Stomach (tissue), 4 donors: ENCODE results near the gene CFAP44.

ENCODE experiments used
- POLR2A ChIP-seq, 4 donors: fragments of 450-650 bp; IDR thresholded peaks; one replicate each; pipeline ENCODE4 v1.6.1; 2016; ENCODE audit warnings: antibody characterized with exemption in 4 of 4, control low read depth in 2 of 4, mild to moderate bottlenecking in 1 of 4, moderate library complexity in 1 of 4
- TF ChIP-seq, protein P1 (sequence below), 7 experiments: fragments of 450-650 bp in 4 of 7; fragments of 200-600 bp in 3 of 7; sonication (generic) in 3 of 7; IDR thresholded peaks; one replicate each; pipeline ENCODE4 v1.5.1; 2016 to 2019; ENCODE audit warnings: antibody characterized with exemption in 7 of 7, control low read depth in 2 of 7, mild to moderate bottlenecking in 1 of 7

- TF ChIP-seq, protein P1, sequence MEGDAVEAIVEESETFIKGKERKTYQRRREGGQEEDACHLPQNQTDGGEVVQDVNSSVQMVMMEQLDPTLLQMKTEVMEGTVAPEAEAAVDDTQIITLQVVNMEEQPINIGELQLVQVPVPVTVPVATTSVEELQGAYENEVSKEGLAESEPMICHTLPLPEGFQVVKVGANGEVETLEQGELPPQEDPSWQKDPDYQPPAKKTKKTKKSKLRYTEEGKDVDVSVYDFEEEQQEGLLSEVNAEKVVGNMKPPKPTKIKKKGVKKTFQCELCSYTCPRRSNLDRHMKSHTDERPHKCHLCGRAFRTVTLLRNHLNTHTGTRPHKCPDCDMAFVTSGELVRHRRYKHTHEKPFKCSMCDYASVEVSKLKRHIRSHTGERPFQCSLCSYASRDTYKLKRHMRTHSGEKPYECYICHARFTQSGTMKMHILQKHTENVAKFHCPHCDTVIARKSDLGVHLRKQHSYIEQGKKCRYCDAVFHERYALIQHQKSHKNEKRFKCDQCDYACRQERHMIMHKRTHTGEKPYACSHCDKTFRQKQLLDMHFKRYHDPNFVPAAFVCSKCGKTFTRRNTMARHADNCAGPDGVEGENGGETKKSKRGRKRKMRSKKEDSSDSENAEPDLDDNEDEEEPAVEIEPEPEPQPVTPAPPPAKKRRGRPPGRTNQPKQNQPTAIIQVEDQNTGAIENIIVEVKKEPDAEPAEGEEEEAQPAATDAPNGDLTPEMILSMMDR (IDR thresholded peaks at IDR 0.05): no peak
- no peak for TF ChIP-seq POLR2A (IDR thresholded peaks at IDR 0.05)
Measured at GRCh38 chr3:113436809-113437208, 4.5 kb downstream of the CFAP44 start.
